ENCODE data around the gene FANK1. TPM values are rescaled to one million over a fixed set of nuclear protein-coding genes. Genes with fewer than 3 reads are reported as not detected.
A peak's percentile ranks its signal among the peaks of the same experiment; 100 is the strongest.

FANK1 gene
- total RNA-seq, 1 experiment from 2014 or later = 0.85 TPM

- CTCF ChIA-PET = no interaction called here
- TF ChIP-seq CTCF (IDR thresholded peaks at IDR 0.05; ENCODE audit: unreplicated experiment) = no peak
- H3K4me3 Mint-ChIP-seq (ENCODE audit: low read depth, unreplicated experiment) = no peak overlapping the region
- H3K27ac Mint-ChIP-seq (ENCODE audit: unreplicated experiment) = no peak overlapping the region
- no peaks in the 10 kb centered on the region for H3K4me1 Mint-ChIP-seq (ENCODE audit: low read depth, unreplicated experiment)
- H3K9me3 Mint-ChIP-seq (ENCODE audit: low read depth, unreplicated experiment) = no peaks in the 10 kb centered on the region
- no TSS peak for BruUV-seq (replicated peaks)
- intact Hi-C loops (cut with micrococcal nuclease; ENCODE audit: unreplicated experiment) = no loop called here
- DNase-seq = no peak
- peaks cover 5% of the 10 kb centered on the region for H3K36me3 Mint-ChIP-seq (ENCODE audit: insufficient read depth, unreplicated experiment)
- H3K27me3 Mint-ChIP-seq (ENCODE audit: unreplicated experiment) = no peaks in the 10 kb centered on the region
Observed at GRCh38 chr10:125859128-125859817, 37.1 kb upstream of the FANK1 start.

GRCh38 chr10:125865120-125865519 is 31.2 kb upstream of the FANK1 start:
- TF ChIP-seq CTCF (IDR thresholded peaks at IDR 0.05; ENCODE audit: unreplicated experiment) = no peak
- no peak for DNase-seq
- Mint-ChIP-seq H3K9me3 (ENCODE audit: low read depth, unreplicated experiment) (no peaks in the 10 kb centered on the region), H3K36me3 (ENCODE audit: insufficient read depth, unreplicated experiment) (no peaks in the 10 kb centered on the region), H3K27me3 (ENCODE audit: unreplicated experiment) (no peaks in the 10 kb centered on the region), H3K4me3 (ENCODE audit: low read depth, unreplicated experiment) (no peak overlapping the region), H3K27ac (ENCODE audit: unreplicated experiment) (no peak overlapping the region), H3K4me1 (ENCODE audit: low read depth, unreplicated experiment) (no peaks in the 10 kb centered on the region)
- intact Hi-C loops (cut with micrococcal nuclease; ENCODE audit: unreplicated experiment) = loop anchor here (5.0 to 10.0 kb wide), 2 partner anchors 107 to 640 kb away; no protein-coding TSS in a partner anchor
- CTCF ChIA-PET = no interaction called here
- no TSS peak for BruUV-seq (replicated peaks)

- Mint-ChIP-seq H3K27ac (ENCODE audit: unreplicated experiment) (no peak overlapping the region), H3K4me3 (ENCODE audit: low read depth, unreplicated experiment) (no peak overlapping the region), H3K36me3 (ENCODE audit: insufficient read depth, unreplicated experiment) (no peaks in the 10 kb centered on the region), H3K9me3 (ENCODE audit: low read depth, unreplicated experiment) (no peaks in the 10 kb centered on the region), H3K4me1 (ENCODE audit: low read depth, unreplicated experiment) (no peaks in the 10 kb centered on the region), H3K27me3 (ENCODE audit: unreplicated experiment) (no peaks in the 10 kb centered on the region)
- CTCF ChIA-PET = interaction anchor here (0.6 kb wide), 1 partner anchor 68 kb away, joined by 4 read pairs; no protein-coding TSS in a partner anchor
- TF ChIP-seq CTCF (IDR thresholded peaks at IDR 0.05; ENCODE audit: unreplicated experiment) = no peak
- no TSS peak for BruUV-seq (replicated peaks)
- no peak for DNase-seq
- intact Hi-C loops (cut with micrococcal nuclease; ENCODE audit: unreplicated experiment) = loop anchor here (5.0 to 10.0 kb wide), 2 partner anchors 106 to 638 kb away; no protein-coding TSS in a partner anchor
Observed at GRCh38 chr10:125866421-125867029, 29.8 kb upstream of the FANK1 start.

- Mint-ChIP-seq H3K4me3 (ENCODE audit: low read depth, unreplicated experiment) (no peak overlapping the region), H3K36me3 (ENCODE audit: insufficient read depth, unreplicated experiment) (no peaks in the 10 kb centered on the region), H3K4me1 (ENCODE audit: low read depth, unreplicated experiment) (no peaks in the 10 kb centered on the region), H3K27ac (ENCODE audit: unreplicated experiment) (no peak overlapping the region), H3K27me3 (ENCODE audit: unreplicated experiment) (no peaks in the 10 kb centered on the region), H3K9me3 (ENCODE audit: low read depth, unreplicated experiment) (no peaks in the 10 kb centered on the region)
- no TSS peak for BruUV-seq (replicated peaks)
- peak; percentile 46 for TF ChIP-seq CTCF (IDR thresholded peaks at IDR 0.05; ENCODE audit: unreplicated experiment)
- intact Hi-C loops (cut with micrococcal nuclease; ENCODE audit: unreplicated experiment) = loop anchor here (5.0 to 10.0 kb wide), 2 partner anchors 104 to 636 kb away; no protein-coding TSS in a partner anchor
- CTCF ChIA-PET = no interaction called here
- peak; percentile 18 for DNase-seq
Observed at GRCh38 chr10:125868372-125868975, 27.9 kb upstream of the FANK1 start.

Data from Calu3 (cell line).